GM12874 (cell line): ENCODE measurements around the gene KIR2DL3.
"Not testable (repeated sequence)": the region's sequence is repeated elsewhere in the genome, so short reads cannot be mapped to it uniquely, and the experiment has no call there.

Experiments used
- TF ChIP-seq, protein P1 (sequence below): IDR thresholded peaks from 2 replicates; pipeline ENCODE4 v1.5.1; 2011; ENCODE audit warnings: low read depth, mild to moderate bottlenecking, control low read depth, low read length, moderate library complexity; ENCODE audit not compliant: insufficient read depth

The KIR2DL3 gene

DNA sequence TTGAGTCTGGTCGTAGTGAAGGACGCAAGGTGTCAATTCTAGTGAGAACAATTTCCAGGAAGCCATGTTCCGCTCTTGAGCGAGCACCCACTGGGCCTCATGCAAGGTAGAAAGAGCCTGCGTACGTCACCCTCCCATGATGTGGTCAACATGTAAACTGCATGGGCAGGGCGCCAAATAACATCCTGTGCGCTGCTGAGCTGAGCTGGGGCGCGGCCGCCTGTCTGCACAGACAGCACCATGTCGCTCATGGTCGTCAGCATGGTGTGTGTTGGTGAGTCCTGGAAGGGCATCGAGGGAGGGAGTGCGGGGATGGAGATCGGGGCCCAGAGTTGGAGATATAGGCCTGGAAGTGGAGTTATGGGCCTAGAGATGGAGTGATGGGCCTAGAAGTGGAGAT lies at the start of gene KIR2DL3:
Gene KIR2DL3 (plus strand): TSS at position 208 of the 400 bp plus-strand sequence. CDS start 33 bp downstream, at position 241.
- TF ChIP-seq, protein P1, sequence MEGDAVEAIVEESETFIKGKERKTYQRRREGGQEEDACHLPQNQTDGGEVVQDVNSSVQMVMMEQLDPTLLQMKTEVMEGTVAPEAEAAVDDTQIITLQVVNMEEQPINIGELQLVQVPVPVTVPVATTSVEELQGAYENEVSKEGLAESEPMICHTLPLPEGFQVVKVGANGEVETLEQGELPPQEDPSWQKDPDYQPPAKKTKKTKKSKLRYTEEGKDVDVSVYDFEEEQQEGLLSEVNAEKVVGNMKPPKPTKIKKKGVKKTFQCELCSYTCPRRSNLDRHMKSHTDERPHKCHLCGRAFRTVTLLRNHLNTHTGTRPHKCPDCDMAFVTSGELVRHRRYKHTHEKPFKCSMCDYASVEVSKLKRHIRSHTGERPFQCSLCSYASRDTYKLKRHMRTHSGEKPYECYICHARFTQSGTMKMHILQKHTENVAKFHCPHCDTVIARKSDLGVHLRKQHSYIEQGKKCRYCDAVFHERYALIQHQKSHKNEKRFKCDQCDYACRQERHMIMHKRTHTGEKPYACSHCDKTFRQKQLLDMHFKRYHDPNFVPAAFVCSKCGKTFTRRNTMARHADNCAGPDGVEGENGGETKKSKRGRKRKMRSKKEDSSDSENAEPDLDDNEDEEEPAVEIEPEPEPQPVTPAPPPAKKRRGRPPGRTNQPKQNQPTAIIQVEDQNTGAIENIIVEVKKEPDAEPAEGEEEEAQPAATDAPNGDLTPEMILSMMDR: not testable (repeated sequence)

DNA sequence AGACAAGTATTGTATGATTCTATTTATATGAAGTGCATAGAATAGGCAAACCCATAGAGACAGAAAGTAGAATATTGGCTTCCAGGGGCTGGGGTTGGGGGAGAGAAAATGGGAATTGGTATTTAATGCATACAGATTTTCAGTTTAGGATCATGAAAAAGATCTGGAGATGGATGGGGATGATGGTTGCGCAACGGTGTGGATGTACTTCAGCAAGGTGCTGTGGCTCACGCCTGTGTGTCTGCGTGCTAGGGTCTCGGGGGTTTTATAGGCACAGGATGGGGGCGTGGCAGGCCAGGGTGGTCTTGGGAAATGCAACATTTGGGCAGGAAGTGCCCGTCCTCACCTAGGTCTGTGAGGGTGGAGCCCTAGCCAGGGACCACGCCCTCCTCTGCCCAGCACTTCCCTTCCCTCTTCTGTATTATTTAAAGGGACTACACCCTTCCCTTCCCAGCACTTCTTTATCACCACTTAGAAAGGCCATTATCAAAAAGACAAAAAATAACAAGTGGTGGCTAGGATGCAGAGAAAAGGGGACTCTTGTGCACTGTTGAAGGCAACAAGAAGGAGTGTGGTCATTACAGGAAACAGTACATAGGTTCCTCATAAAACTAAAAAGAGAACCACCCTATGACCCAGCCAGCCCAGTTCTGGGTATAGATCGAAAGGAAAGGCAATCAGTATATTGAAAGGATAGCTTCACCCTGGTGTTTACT lies 46.6 kb upstream of the KIR2DL3 start:
- TF ChIP-seq, protein P1: no peak

DNA sequence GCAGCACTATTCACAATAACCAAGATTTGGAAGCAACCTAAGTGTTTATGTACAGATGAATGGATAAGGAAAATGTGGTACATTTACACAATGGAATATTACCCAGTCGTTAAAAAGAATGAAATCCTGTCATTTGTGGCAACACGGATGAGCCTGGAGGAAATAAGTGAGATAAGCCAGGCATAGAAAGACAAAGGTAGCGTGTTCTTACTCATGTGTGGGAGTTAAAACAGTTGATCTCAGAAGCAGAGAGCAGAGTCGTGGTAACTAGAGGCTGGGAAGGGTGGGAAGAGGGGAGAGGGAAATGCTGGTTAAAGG lies 46.1 kb upstream of the KIR2DL3 start:
- TF ChIP-seq, protein P1: no peak

DNA sequence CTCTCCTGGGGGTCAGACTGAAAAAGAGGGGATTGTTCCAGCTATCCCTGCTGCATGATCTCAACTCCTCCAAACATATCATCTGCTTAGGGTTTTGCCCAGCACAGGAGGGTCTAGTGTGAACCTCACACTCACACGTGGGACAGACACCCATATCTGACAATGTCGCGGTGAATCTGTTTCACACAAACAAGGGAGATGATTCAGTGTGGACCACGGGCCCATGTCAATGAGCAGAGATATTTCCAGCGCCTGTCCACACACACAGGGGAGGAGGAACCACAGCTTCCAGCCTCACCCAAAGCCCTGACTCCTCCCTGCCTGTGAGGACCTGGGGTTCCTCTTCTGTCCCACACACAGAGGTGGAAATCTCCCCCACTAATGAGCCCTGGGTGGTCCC lies 43.7 kb upstream of the KIR2DL3 start:
- TF ChIP-seq, protein P1: no peak

DNA sequence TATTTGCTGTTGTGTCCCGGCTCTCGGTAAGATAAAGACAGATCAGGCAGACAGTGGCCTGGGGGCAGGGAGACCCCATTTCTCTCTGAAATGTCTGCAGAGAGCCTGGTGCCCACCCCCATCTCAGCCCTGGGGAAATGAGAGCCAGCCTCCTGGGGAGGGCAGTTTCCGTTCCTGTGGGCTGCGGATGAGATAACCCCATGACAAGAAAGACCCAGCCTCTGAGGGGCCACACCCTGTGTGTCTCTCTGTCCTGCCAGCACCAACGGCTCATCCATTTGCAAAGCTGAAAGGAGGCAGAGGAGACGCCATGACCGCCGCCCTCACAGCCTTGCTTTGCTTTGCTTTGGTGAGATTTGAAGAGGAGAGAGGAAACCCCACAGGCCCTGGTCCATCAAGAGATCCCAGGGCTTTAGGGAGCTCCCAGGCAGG lies 42.2 kb upstream of the KIR2DL3 start:
- TF ChIP-seq, protein P1: no peak

DNA sequence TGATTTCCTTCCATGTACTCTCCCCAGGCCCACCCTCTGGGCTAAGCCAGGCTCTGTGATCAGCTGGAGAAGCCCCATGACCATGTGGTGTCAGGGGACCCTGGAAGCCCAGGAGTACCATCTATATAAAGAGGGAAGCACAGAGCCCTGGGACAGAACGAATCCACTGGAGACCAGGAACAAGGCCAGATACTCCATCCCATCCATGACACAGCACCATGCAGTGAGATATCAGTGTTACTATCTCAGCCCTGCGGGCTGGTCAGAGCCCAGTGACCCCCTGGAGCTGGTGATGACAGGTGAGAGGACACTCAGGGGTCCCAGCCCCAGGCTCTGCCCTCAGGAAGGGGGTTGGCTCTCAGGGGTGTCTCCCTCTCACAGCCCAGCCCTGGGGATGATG lies 41.5 kb upstream of the KIR2DL3 start:
- TF ChIP-seq, protein P1: no peak

DNA sequence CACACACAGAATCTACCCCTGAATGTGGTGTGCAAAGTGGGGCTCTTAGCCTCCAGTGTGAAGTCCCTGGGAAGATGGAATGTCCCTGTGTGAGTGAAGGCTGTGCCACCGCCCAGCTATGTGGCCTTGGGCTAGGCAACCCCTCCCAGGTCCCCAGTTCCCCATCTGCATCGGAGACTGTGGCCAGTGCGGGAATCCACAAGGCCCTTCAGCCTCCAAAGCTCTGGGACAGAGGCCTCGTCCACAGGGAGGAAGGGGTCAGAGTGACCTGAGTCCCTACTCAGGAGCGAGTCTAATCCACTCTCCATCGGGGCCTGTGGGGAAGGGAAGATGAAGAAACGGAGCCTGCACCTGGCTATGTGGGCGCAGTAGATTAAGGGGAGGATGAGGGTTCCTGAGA lies 33.4 kb upstream of the KIR2DL3 start:
- TF ChIP-seq, protein P1: no peak
